ENCODE data around the gene DPY19L3. TPM values are rescaled to one million over a fixed set of nuclear protein-coding genes. Genes with fewer than 3 reads are reported as not detected.

The DPY19L3 gene
- total and polyA plus RNA-seq, 2 donors (not counting 1 experiment from before 2014, with no cell fraction given): 14.0 to 40.0 TPM

- H2AFZ ChIP-seq (ENCODE audit: insufficient read depth, low read depth, low read length, poor library complexity, severe bottlenecking): no peak overlapping the region
- H3K4me1 Mint-ChIP-seq: peaks cover 18% of the 10 kb centered on the region
- H3K9ac ChIP-seq (ENCODE audit: low read length): no peak overlapping the region
- no peaks in the 10 kb centered on the region for H3K9me3 Mint-ChIP-seq (ENCODE audit: insufficient read depth)
- H3K36me3 ChIP-seq (replicated peaks in 1 of 2; ENCODE audit: control extremely low read depth in 1 of 2, control insufficient read depth in 1 of 2, extremely low read depth in 1 of 2, insufficient read depth in 2 of 2, low read length in 1 of 2): peaks cover 7 to 85% of the 10 kb centered on the region in 2 experiments
- H4K20me1 ChIP-seq (ENCODE audit: control insufficient read depth, insufficient read depth, low read length, poor library complexity, severe bottlenecking): peaks cover 60% of the 10 kb centered on the region
- no peaks in the 10 kb centered on the region for H3K27me3 ChIP-seq (replicated peaks in 1 of 4; ENCODE audit: control extremely low read depth in 1 of 4, control insufficient read depth in 3 of 4, insufficient read depth in 4 of 4, low read length in 3 of 4)
- no peak overlapping the region for H3K4me3 Mint-ChIP-seq
- POLR2A ChIA-PET: no interaction called here
- H3K27ac ChIP-seq (ENCODE audit: low read length in 2 of 2): no peak overlapping the region
- no peak overlapping the region for H3K4me2 ChIP-seq (replicated peaks; ENCODE audit: low read depth, low read length, poor library complexity, severe bottlenecking)
- peaks cover 41% of the 10 kb centered on the region for H3K79me2 ChIP-seq (ENCODE audit: control insufficient read depth, insufficient read depth, low read length)
- H3K27ac Mint-ChIP-seq: no peak overlapping the region
- H3K27me3 Mint-ChIP-seq: no peaks in the 10 kb centered on the region
- no peak overlapping the region for H3K4me3 ChIP-seq (ENCODE audit: control extremely low read depth in 1 of 5, extremely low read depth in 1 of 5, insufficient read depth in 1 of 5, low read depth in 2 of 5, low read length in 4 of 5)
- ATAC-seq (ENCODE audit: low read depth) (no peak), DNase-seq (no peak)
- intact Hi-C loops (cut with micrococcal nuclease): no loop called here
- TF ChIP-seq EZH2 (IDR thresholded peaks at IDR 0.05; ENCODE audit: borderline replicate concordance, insufficient read depth, low read depth, low read length, poor library complexity, severe bottlenecking): no peak
- TF ChIP-seq, protein P1, sequence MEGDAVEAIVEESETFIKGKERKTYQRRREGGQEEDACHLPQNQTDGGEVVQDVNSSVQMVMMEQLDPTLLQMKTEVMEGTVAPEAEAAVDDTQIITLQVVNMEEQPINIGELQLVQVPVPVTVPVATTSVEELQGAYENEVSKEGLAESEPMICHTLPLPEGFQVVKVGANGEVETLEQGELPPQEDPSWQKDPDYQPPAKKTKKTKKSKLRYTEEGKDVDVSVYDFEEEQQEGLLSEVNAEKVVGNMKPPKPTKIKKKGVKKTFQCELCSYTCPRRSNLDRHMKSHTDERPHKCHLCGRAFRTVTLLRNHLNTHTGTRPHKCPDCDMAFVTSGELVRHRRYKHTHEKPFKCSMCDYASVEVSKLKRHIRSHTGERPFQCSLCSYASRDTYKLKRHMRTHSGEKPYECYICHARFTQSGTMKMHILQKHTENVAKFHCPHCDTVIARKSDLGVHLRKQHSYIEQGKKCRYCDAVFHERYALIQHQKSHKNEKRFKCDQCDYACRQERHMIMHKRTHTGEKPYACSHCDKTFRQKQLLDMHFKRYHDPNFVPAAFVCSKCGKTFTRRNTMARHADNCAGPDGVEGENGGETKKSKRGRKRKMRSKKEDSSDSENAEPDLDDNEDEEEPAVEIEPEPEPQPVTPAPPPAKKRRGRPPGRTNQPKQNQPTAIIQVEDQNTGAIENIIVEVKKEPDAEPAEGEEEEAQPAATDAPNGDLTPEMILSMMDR (IDR thresholded peaks at IDR 0.05): no peak
- no CpG with 5 or more reads among the region's 2 CpGs for WGBS (ENCODE audit: insufficient coverage)
- H3K9me3 ChIP-seq (ENCODE audit: control extremely low read depth in 1 of 3, control insufficient read depth in 2 of 3, insufficient read depth in 1 of 3, low read length in 2 of 3): peaks cover 0 to 8% (median 4%) of the 10 kb centered on the region in 3 donors
- CTCF ChIA-PET: interaction anchor here (0.9 kb wide), 1 partner anchor 13 kb away, joined by 3 read pairs; no protein-coding TSS in a partner anchor
- H3K4me1 ChIP-seq (ENCODE audit: control insufficient read depth in 2 of 2, insufficient read depth in 2 of 2, low read length in 2 of 2): no peaks in the 10 kb centered on the region
These were observed 36.8 kb upstream of the DPY19L3 start for GRCh38 chr19:32368787-32369186.

- no peak overlapping the region for H3K4me2 ChIP-seq (replicated peaks; ENCODE audit: low read depth, low read length, poor library complexity, severe bottlenecking)
- Mint-ChIP-seq H3K4me3 (no peak overlapping the region), H3K9me3 (ENCODE audit: insufficient read depth) (no peaks in the 10 kb centered on the region), H3K27me3 (no peaks in the 10 kb centered on the region), H3K4me1 (peaks cover 6% of the 10 kb centered on the region), H3K27ac (no peak overlapping the region)
- peaks cover 33% of the 10 kb centered on the region for H4K20me1 ChIP-seq (ENCODE audit: control insufficient read depth, insufficient read depth, low read length, poor library complexity, severe bottlenecking)
- peaks cover 7 to 66% of the 10 kb centered on the region in 2 experiments for H3K36me3 ChIP-seq (replicated peaks in 1 of 2; ENCODE audit: control extremely low read depth in 1 of 2, control insufficient read depth in 1 of 2, extremely low read depth in 1 of 2, insufficient read depth in 2 of 2, low read length in 1 of 2)
- no peak for DNase-seq
- peaks cover 0 to 8% (median 4%) of the 10 kb centered on the region in 3 donors for H3K9me3 ChIP-seq (ENCODE audit: control extremely low read depth in 1 of 3, control insufficient read depth in 2 of 3, insufficient read depth in 1 of 3, low read length in 2 of 3)
- H2AFZ ChIP-seq (ENCODE audit: insufficient read depth, low read depth, low read length, poor library complexity, severe bottlenecking): no peak overlapping the region
- no peaks in the 10 kb centered on the region for H3K4me1 ChIP-seq (ENCODE audit: control insufficient read depth in 2 of 2, insufficient read depth in 2 of 2, low read length in 2 of 2)
- no peak overlapping the region for H3K27ac ChIP-seq (ENCODE audit: low read length in 2 of 2)
- no peak overlapping the region for H3K4me3 ChIP-seq (ENCODE audit: control extremely low read depth in 1 of 5, extremely low read depth in 1 of 5, insufficient read depth in 1 of 5, low read depth in 2 of 5, low read length in 4 of 5)
- no peaks in the 10 kb centered on the region for H3K27me3 ChIP-seq (replicated peaks in 1 of 4; ENCODE audit: control extremely low read depth in 1 of 4, control insufficient read depth in 3 of 4, insufficient read depth in 4 of 4, low read length in 3 of 4)
- intact Hi-C loops (cut with micrococcal nuclease): no loop called here
- WGBS (ENCODE audit: insufficient coverage): 90% methylated on average over 2 of the region's 7 CpGs
- no peak overlapping the region for H3K9ac ChIP-seq (ENCODE audit: low read length)
- no peak for ATAC-seq (ENCODE audit: low read depth)
- POLR2A ChIA-PET: no interaction called here
- peaks cover 17% of the 10 kb centered on the region for H3K79me2 ChIP-seq (ENCODE audit: control insufficient read depth, insufficient read depth, low read length)
- CTCF ChIA-PET: no interaction called here
- no peak for TF ChIP-seq EZH2 (IDR thresholded peaks at IDR 0.05; ENCODE audit: borderline replicate concordance, insufficient read depth, low read depth, low read length, poor library complexity, severe bottlenecking)
- TF ChIP-seq, protein P1 (IDR thresholded peaks at IDR 0.05): no peak
These were observed 32.6 kb upstream of the DPY19L3 start for GRCh38 chr19:32372726-32373517.

Measured in B cell (primary cell).